Gastroesophageal sphincter (tissue), 4 donors: ENCODE results near the gene TNN. TPM values are rescaled to one million over a fixed set of nuclear protein-coding genes. Genes with fewer than 3 reads are reported as not detected.
"Not testable (repeated sequence)": the region's sequence is repeated elsewhere in the genome, so short reads cannot be mapped to it uniquely, and the experiment has no call there.

Source experiments
- ATAC-seq: fragments of 150-250 bp; one replicate; pipeline ENCODE4 v1.9.1; 2016; ENCODE audit warnings: mild to moderate bottlenecking, moderate library complexity
- H3K27ac ChIP-seq, 4 donors: fragments of 200-600 bp; sonication (generic) in 3 of 4; 1 replicate in 3 of 4; 2 replicates in 1 of 4; pipeline ENCODE4 v1.5.1; 2016 to 2019
- H3K27me3 ChIP-seq: fragments of 200-600 bp; sonication (generic); one replicate; pipeline ENCODE4 v1.5.1; 2019
- H3K36me3 ChIP-seq, 2 donors: fragments of 200-600 bp; sonication (generic); one replicate each; pipeline ENCODE4 v1.5.1; 2019; ENCODE audit warnings: control low read depth in 1 of 2
- H3K4me1 ChIP-seq, 3 donors: fragments of 200-600 bp; sonication (generic); 1 replicate in 2 of 3; 2 replicates in 1 of 3; pipeline ENCODE4 v1.5.1; 2016 to 2019; ENCODE audit warnings: control low read depth in 2 of 3
- H3K4me3 ChIP-seq, 2 donors: fragments of 200-600 bp; sonication (generic); one replicate each; pipeline ENCODE4 v1.5.1; 2019; ENCODE audit warnings: mild to moderate bottlenecking in 1 of 2, moderate library complexity in 1 of 2
- H3K9me3 ChIP-seq, 3 donors: fragments of 200-600 bp; sonication (generic); one replicate each; pipeline ENCODE4 v1.5.1; 2017 to 2019; ENCODE audit warnings: control low read depth in 2 of 3
- CTCF ChIP-seq, 4 experiments: fragments of 200-600 bp in 2 of 4; fragments of 450-650 bp in 2 of 4; sonication (generic) in 1 of 4; IDR thresholded peaks; one replicate each; pipeline ENCODE4 v1.5.1; 2017 to 2019; ENCODE audit warnings: antibody characterized with exemption in 4 of 4, mild to moderate bottlenecking in 2 of 4, moderate library complexity in 2 of 4
- EP300 ChIP-seq: sonication (generic); formaldehyde crosslinking; IDR thresholded peaks from one replicate; pipeline ENCODE4 v1.6.1; 2017; ENCODE audit warnings: antibody characterized with exemption, mild to moderate bottlenecking
- POLR2A ChIP-seq, 2 donors: fragments of 450-650 bp; IDR thresholded peaks; one replicate each; pipeline ENCODE4 v1.6.1; 2017; ENCODE audit warnings: antibody characterized with exemption in 2 of 2, mild to moderate bottlenecking in 2 of 2, moderate library complexity in 1 of 2
- POLR2AphosphoS5 ChIP-seq: sonication (generic); formaldehyde crosslinking; IDR thresholded peaks from one replicate; pipeline ENCODE4 v1.6.1; 2017; ENCODE audit warnings: antibody characterized with exemption
- WGBS, 2 donors: methylation state at CpG; one replicate each; pipeline ENCODE4 v1.1.5; 2018; ENCODE audit warnings: low coverage in 1 of 2; 5-methylcytosine and 5-hydroxymethylcytosine counted together
- total RNA-seq, 4 donors: library from RNA; depleted of rRNA; stranded (reverse); fragments of >200 nt; gene quantifications; one replicate each; pipeline ENCODE4 v1.1.0, GENCODE V29; 2016

The TNN gene
- total RNA-seq, 4 donors from 2014 or later: 0.23 to 0.92 (median 0.47) TPM; not detected in 1

GRCh38 chr1:175037416-175037815, 30.2 kb upstream of the TNN start:
- ATAC-seq: no peak
- no peaks in the 10 kb centered on the region for H3K36me3 ChIP-seq
- no peak overlapping the region for H3K4me3 ChIP-seq
- H3K4me1 ChIP-seq: no peaks in the 10 kb centered on the region
- TF ChIP-seq POLR2AphosphoS5: no peak
- TF ChIP-seq POLR2A (IDR thresholded peaks at IDR 0.05): no peak
- no peak for TF ChIP-seq CTCF (IDR thresholded peaks at IDR 0.05)
- no peak overlapping the region for H3K27ac ChIP-seq
- 43 to 50% methylated on average over 3 to 5 of the region's 7 CpGs for WGBS, 2 donors
- H3K27me3 ChIP-seq: no peaks in the 10 kb centered on the region
- H3K9me3 ChIP-seq: no peaks in the 10 kb centered on the region

GRCh38 chr1:175040324-175040879, 27.2 kb upstream of the TNN start:
- Histone ChIP-seq H3K4me1 (no peaks in the 10 kb centered on the region), H3K27me3 (no peaks in the 10 kb centered on the region), H3K4me3 (no peak overlapping the region), H3K36me3 (no peaks in the 10 kb centered on the region), H3K9me3 (no peaks in the 10 kb centered on the region), H3K27ac (no peak overlapping the region)
- WGBS, 2 donors: 58 to 69% methylated on average over 4 of the region's 4 CpGs
- no peak for ATAC-seq
- TF ChIP-seq EP300: no peak
- TF ChIP-seq POLR2AphosphoS5: no peak
- no peak for TF ChIP-seq POLR2A (IDR thresholded peaks at IDR 0.05)
- TF ChIP-seq CTCF (IDR thresholded peaks at IDR 0.05): no peak

DNA sequence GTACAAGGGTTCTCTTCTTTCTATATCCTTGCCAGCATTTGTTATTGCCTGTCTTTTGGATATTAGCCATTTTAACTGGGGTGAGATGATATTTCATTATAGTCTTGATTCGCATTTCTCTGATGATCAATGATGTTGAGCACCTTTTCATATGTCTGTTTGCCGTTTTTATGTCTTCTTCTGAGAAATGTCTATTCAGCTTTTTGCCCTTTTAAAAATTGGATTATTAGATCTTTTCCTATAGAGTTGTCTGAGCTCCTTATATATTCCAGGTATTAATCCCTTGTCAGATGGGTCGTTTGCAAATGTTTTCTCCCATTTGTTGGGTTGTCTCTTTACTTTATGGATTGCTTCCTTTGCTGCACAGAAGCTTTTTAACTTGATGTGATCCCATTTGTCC, 25.0 kb upstream of the TNN start:
- H3K9me3 ChIP-seq: no peaks in the 10 kb centered on the region
- TF ChIP-seq EP300: no peak
- no peak for TF ChIP-seq POLR2A (IDR thresholded peaks at IDR 0.05)
- no peak for TF ChIP-seq CTCF (IDR thresholded peaks at IDR 0.05)
- no peak for TF ChIP-seq POLR2AphosphoS5
- WGBS, 2 donors: 56 to 100% methylated on average over 2 to 3 of the region's 3 CpGs
- no peaks in the 10 kb centered on the region for H3K27me3 ChIP-seq
- no peak overlapping the region for H3K27ac ChIP-seq
- H3K36me3 ChIP-seq: no peaks in the 10 kb centered on the region
- H3K4me1 ChIP-seq: no peaks in the 10 kb centered on the region
- no peak overlapping the region for H3K4me3 ChIP-seq
- no peak for ATAC-seq

- no peaks in the 10 kb centered on the region for H3K9me3 ChIP-seq
- TF ChIP-seq POLR2AphosphoS5: no peak
- TF ChIP-seq POLR2A (IDR thresholded peaks at IDR 0.05): no peak
- no peak for TF ChIP-seq CTCF (IDR thresholded peaks at IDR 0.05)
- TF ChIP-seq EP300: no peak
- ATAC-seq: no peak
- H3K27ac ChIP-seq: no peak overlapping the region
- H3K36me3 ChIP-seq: no peaks in the 10 kb centered on the region
- H3K4me3 ChIP-seq: no peak overlapping the region
- WGBS, 2 donors: 25 to 42% methylated on average over 4 to 8 of the region's 19 CpGs
- H3K27me3 ChIP-seq: no peaks in the 10 kb centered on the region
- no peaks in the 10 kb centered on the region for H3K4me1 ChIP-seq
Measured at GRCh38 chr1:175043824-175044223, 23.8 kb upstream of the TNN start.

- ATAC-seq: not testable (repeated sequence)
Measured at GRCh38 chr1:175044591-175044990, 23.0 kb upstream of the TNN start.

More at GRCh38 chr1:175044591-175044990, 23.0 kb upstream of the TNN start:
- not testable (repeated sequence) for H3K4me1 ChIP-seq, H3K36me3 ChIP-seq, H3K9me3 ChIP-seq, H3K27ac ChIP-seq, H3K4me3 ChIP-seq, H3K27me3 ChIP-seq
- 89 to 90% methylated on average over 5 to 17 of the region's 18 CpGs for WGBS, 2 donors
